Astrocyte (in vitro differentiated cells and primary cell): ENCODE measurements around the gene DCTN1. TPM values are rescaled to one million over a fixed set of nuclear protein-coding genes. Genes with fewer than 3 reads are reported as not detected.

Source experiments
- DNase-seq: peaks from one replicate; pipeline ENCODE4 v3.0.0-alpha.2; 2010; ENCODE audit warnings: low read depth
- FAIRE-seq: peaks from 2 replicates; lab custom pipeline; 2011; peaks lifted over from hg19 to GRCh38; lab: Jason Lieb, UNC
- H2AFZ ChIP-seq: 2 replicates; pipeline ENCODE4 v1.6.0; 2012; ENCODE audit warnings: low read depth, low read length, inconsistent platforms
- H3K27ac ChIP-seq: 2 replicates; pipeline ENCODE4 v1.5.1; 2011; ENCODE audit warnings: low read depth, low read length, inconsistent platforms
- H3K27me3 ChIP-seq: 2 replicates; pipeline ENCODE4 v1.6.0; 2011; ENCODE audit warnings: low read length, inconsistent platforms; ENCODE audit not compliant: insufficient read depth
- H3K36me3 ChIP-seq: 2 replicates; pipeline ENCODE4 v1.5.1; 2011; ENCODE audit warnings: low read length, inconsistent platforms; ENCODE audit not compliant: insufficient read depth
- H3K4me1 ChIP-seq: 2 replicates; pipeline ENCODE4 v1.5.1; 2011; ENCODE audit warnings: low read length, inconsistent platforms; ENCODE audit not compliant: insufficient read depth
- H3K4me2 ChIP-seq: 2 replicates; pipeline ENCODE4 v1.6.0; 2012; ENCODE audit warnings: low read length, inconsistent platforms
- H3K4me3 ChIP-seq: 2 replicates; pipeline ENCODE4 v1.5.1; 2011; ENCODE audit warnings: low read depth, mild to moderate bottlenecking, low read length, inconsistent platforms; ENCODE audit not compliant: insufficient read depth
- H3K79me2 ChIP-seq: 2 replicates; pipeline ENCODE4 v1.6.0; 2012; ENCODE audit warnings: mild to moderate bottlenecking, low read length, inconsistent platforms; ENCODE audit not compliant: insufficient read depth
- H3K9ac ChIP-seq: 2 replicates; pipeline ENCODE4 v1.6.0; 2012; ENCODE audit warnings: mild to moderate bottlenecking, low read length, inconsistent platforms
- H3K9me3 ChIP-seq: 2 replicates; pipeline ENCODE4 v1.5.1; 2012; ENCODE audit warnings: low read depth, mild to moderate bottlenecking, low read length, inconsistent platforms; ENCODE audit not compliant: insufficient read depth
- H4K20me1 ChIP-seq: 2 replicates; pipeline ENCODE4 v1.6.0; 2012; ENCODE audit warnings: low read length, inconsistent platforms; ENCODE audit not compliant: insufficient read depth
- H3K27ac Mint-ChIP-seq: one replicate; pipeline ENCODE4 v1.8.0; 2021; ENCODE audit warnings: mild to moderate bottlenecking, mixed read lengths; ENCODE audit not compliant: unreplicated experiment
- H3K27me3 Mint-ChIP-seq: one replicate; pipeline ENCODE4 v1.8.0; 2021; ENCODE audit warnings: low read depth, mixed read lengths; ENCODE audit not compliant: unreplicated experiment
- H3K36me3 Mint-ChIP-seq: one replicate; pipeline ENCODE4 v1.8.0; 2021; ENCODE audit warnings: low read depth, mixed read lengths; ENCODE audit not compliant: unreplicated experiment
- H3K4me1 Mint-ChIP-seq: one replicate; pipeline ENCODE4 v1.8.0; 2021; ENCODE audit warnings: low read depth, mixed read lengths; ENCODE audit not compliant: unreplicated experiment
- H3K4me3 Mint-ChIP-seq: one replicate; pipeline ENCODE4 v1.8.0; 2021; ENCODE audit warnings: mild to moderate bottlenecking, moderate library complexity, mixed read lengths; ENCODE audit not compliant: unreplicated experiment
- H3K9me3 Mint-ChIP-seq: one replicate; pipeline ENCODE4 v1.8.0; 2021; ENCODE audit warnings: mild to moderate bottlenecking, mixed read lengths; ENCODE audit not compliant: unreplicated experiment
- CTCF ChIP-seq: IDR thresholded peaks from 2 replicates; pipeline ENCODE4 v1.5.1; 2011; ENCODE audit warnings: low read depth, mild to moderate bottlenecking, inconsistent platforms, low read length, moderate library complexity; ENCODE audit not compliant: insufficient read depth
- EZH2 ChIP-seq: IDR thresholded peaks from 2 replicates; pipeline ENCODE4 v1.6.1; 2012; ENCODE audit warnings: mild to moderate bottlenecking, low read length, inconsistent platforms; ENCODE audit not compliant: insufficient read depth
- total RNA-seq: library from RNA; stranded (reverse); gene quantifications from 2 replicates; pipeline ENCODE4 v1.2.1, GENCODE V29; 2021

The DCTN1 gene
- total RNA-seq, 1 donor from 2014 or later: 215 TPM

- Histone ChIP-seq H3K9ac (no peak overlapping the region), H3K79me2 (no peaks in the 10 kb centered on the region), H3K4me2 (no peak overlapping the region), H3K27me3 (no peaks in the 10 kb centered on the region), H4K20me1 (no peaks in the 10 kb centered on the region), H3K27ac (no peak overlapping the region), H3K4me3 (no peak overlapping the region), H3K36me3 (no peaks in the 10 kb centered on the region), H2AFZ (no peak overlapping the region), H3K4me1 (peaks cover 3% of the 10 kb centered on the region), H3K9me3 (no peaks in the 10 kb centered on the region)
- Mint-ChIP-seq H3K27me3 (peaks cover 3% of the 10 kb centered on the region), H3K9me3 (peaks cover 1% of the 10 kb centered on the region), H3K4me1 (no peaks in the 10 kb centered on the region), H3K27ac (no peak overlapping the region), H3K36me3 (peaks cover 6% of the 10 kb centered on the region), H3K4me3 (no peak overlapping the region)
- DNase-seq (no peak), FAIRE-seq (no peak)
- TF ChIP-seq EZH2: no peak
- TF ChIP-seq CTCF: no peak
Measured at GRCh38 chr2:74314107-74314506, 66.0 kb downstream of the DCTN1 start.

- no peaks in the 10 kb centered on the region for H4K20me1 ChIP-seq
- H3K4me3 Mint-ChIP-seq: no peak overlapping the region
- FAIRE-seq (no peak), DNase-seq (no peak)
- no peaks in the 10 kb centered on the region for H3K4me1 Mint-ChIP-seq
- H3K4me2 ChIP-seq: no peak overlapping the region
- H3K27me3 ChIP-seq: no peaks in the 10 kb centered on the region
- H3K27ac ChIP-seq: no peak overlapping the region
- no peak overlapping the region for H2AFZ ChIP-seq
- H3K79me2 ChIP-seq: no peaks in the 10 kb centered on the region
- no peak overlapping the region for H3K9ac ChIP-seq
- TF ChIP-seq CTCF (no peak), EZH2 (no peak)
- peaks cover 1% of the 10 kb centered on the region for H3K9me3 Mint-ChIP-seq
- no peak overlapping the region for H3K27ac Mint-ChIP-seq
- peaks cover 3% of the 10 kb centered on the region for H3K4me1 ChIP-seq
- peaks cover 3% of the 10 kb centered on the region for H3K27me3 Mint-ChIP-seq
- H3K4me3 ChIP-seq: no peak overlapping the region
- no peaks in the 10 kb centered on the region for H3K9me3 ChIP-seq
- peaks cover 10% of the 10 kb centered on the region for H3K36me3 Mint-ChIP-seq
- no peaks in the 10 kb centered on the region for H3K36me3 ChIP-seq
Measured at GRCh38 chr2:74313497-74313896, 66.6 kb downstream of the DCTN1 start.

- Mint-ChIP-seq H3K36me3 (peaks cover 13% of the 10 kb centered on the region), H3K27me3 (peaks cover 5% of the 10 kb centered on the region), H3K4me3 (no peak overlapping the region), H3K9me3 (peaks cover 1% of the 10 kb centered on the region), H3K27ac (no peak overlapping the region), H3K4me1 (no peaks in the 10 kb centered on the region)
- DNase-seq (no peak), FAIRE-seq (no peak)
- Histone ChIP-seq H3K79me2 (no peaks in the 10 kb centered on the region), H3K27ac (no peak overlapping the region), H3K4me1 (peaks cover 1% of the 10 kb centered on the region), H2AFZ (no peak overlapping the region), H3K9me3 (no peaks in the 10 kb centered on the region), H3K9ac (no peak overlapping the region), H3K36me3 (no peaks in the 10 kb centered on the region), H3K27me3 (no peaks in the 10 kb centered on the region), H4K20me1 (no peaks in the 10 kb centered on the region), H3K4me2 (no peak overlapping the region), H3K4me3 (no peak overlapping the region)
- TF ChIP-seq EZH2 (no peak), CTCF (no peak)
Measured at GRCh38 chr2:74312913-74313312, 67.2 kb downstream of the DCTN1 start.

Other genes with a start within 250 kb of the DCTN1 start
- gene BOLA3, start 232.4 kb downstream of the DCTN1 start, total RNA-seq: 42.4 and 48.8 TPM in 2 replicates
- 107 and 116 TPM in 2 replicates for gene MOB1A, start 201.4 kb downstream of the DCTN1 start, total RNA-seq
- 350 and 365 TPM in 2 replicates for gene MTHFD2, start 181.7 kb downstream of the DCTN1 start, total RNA-seq
- gene SLC4A5, start 36.9 kb downstream of the DCTN1 start, total RNA-seq: 0.36 and 0.41 TPM in 2 replicates
- 2.1 and 2.5 TPM in 2 replicates for gene C2orf81, start 41.3 kb upstream of the DCTN1 start, total RNA-seq
- gene WDR54, start 41.4 kb upstream of the DCTN1 start, total RNA-seq: 14.8 and 17.5 TPM in 2 replicates
- 41.6 and 44.4 TPM in 2 replicates for gene RTKN, start 61.6 kb upstream of the DCTN1 start, total RNA-seq
- 19.2 and 23.2 TPM in 2 replicates for gene INO80B, start 74.8 kb upstream of the DCTN1 start, total RNA-seq
- 56.4 and 58.3 TPM in 2 replicates for gene WBP1, start 78.1 kb upstream of the DCTN1 start, total RNA-seq
- gene MOGS, start 85.1 kb upstream of the DCTN1 start, total RNA-seq: 84.4 and 101 TPM in 2 replicates
- 48.0 and 50.6 TPM in 2 replicates for gene MRPL53, start 92.4 kb upstream of the DCTN1 start, total RNA-seq
- 10.6 and 11.2 TPM in 2 replicates for gene CCDC142, start 102.7 kb upstream of the DCTN1 start, total RNA-seq
- 12.0 and 14.1 TPM in 2 replicates for gene TTC31, start 102.8 kb upstream of the DCTN1 start, total RNA-seq
- gene LBX2, start 119.3 kb upstream of the DCTN1 start, total RNA-seq: 0.89 and 1.0 TPM in 2 replicates
- gene PCGF1, start 127.4 kb upstream of the DCTN1 start, total RNA-seq: 17.8 and 17.9 TPM in 2 replicates
- not detected in 2 replicates for gene TLX2, start 134.1 kb upstream of the DCTN1 start, total RNA-seq
- gene DQX1, start 145.9 kb upstream of the DCTN1 start, total RNA-seq: 0.73 and 0.84 TPM in 2 replicates
- 82.5 and 82.8 TPM in 2 replicates for gene AUP1, start 149.4 kb upstream of the DCTN1 start, total RNA-seq
- gene HTRA2, start 149.6 kb upstream of the DCTN1 start, total RNA-seq: 24.4 and 25.3 TPM in 2 replicates
- gene LOXL3, start 173.6 kb upstream of the DCTN1 start, total RNA-seq: 17.6 and 33.8 TPM in 2 replicates
- 19.1 and 19.3 TPM in 2 replicates for gene DOK1, start 174.4 kb upstream of the DCTN1 start, total RNA-seq